ENCODE measurements around the gene FJX1.

The FJX1 gene

DNA sequence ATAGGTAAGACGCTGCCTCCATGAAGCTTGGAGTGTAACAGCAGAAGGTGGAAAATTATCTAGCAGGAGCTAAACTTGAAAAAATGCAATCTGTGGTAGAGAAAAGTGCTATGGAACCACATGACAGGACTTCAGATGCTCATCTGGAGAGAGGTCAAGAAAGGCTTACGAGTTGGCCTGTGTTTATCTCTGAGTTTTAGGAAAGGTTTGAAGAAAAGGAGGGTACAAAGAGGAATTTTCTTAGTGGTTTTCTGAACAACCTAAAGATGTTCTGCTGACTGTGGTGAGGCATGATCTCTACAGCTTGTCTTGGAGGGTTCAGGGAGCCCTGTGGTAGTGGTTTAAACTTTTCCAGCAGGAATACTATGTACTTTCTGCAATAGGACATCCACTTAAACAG is 8.2 kb downstream of the FJX1 start:
- H3K4me3 ChIP-seq (ENCODE audit: low read length) = no peak overlapping the region
- DNase-seq (ENCODE audit: low read depth) = no peak
- TF ChIP-seq, protein P1, sequence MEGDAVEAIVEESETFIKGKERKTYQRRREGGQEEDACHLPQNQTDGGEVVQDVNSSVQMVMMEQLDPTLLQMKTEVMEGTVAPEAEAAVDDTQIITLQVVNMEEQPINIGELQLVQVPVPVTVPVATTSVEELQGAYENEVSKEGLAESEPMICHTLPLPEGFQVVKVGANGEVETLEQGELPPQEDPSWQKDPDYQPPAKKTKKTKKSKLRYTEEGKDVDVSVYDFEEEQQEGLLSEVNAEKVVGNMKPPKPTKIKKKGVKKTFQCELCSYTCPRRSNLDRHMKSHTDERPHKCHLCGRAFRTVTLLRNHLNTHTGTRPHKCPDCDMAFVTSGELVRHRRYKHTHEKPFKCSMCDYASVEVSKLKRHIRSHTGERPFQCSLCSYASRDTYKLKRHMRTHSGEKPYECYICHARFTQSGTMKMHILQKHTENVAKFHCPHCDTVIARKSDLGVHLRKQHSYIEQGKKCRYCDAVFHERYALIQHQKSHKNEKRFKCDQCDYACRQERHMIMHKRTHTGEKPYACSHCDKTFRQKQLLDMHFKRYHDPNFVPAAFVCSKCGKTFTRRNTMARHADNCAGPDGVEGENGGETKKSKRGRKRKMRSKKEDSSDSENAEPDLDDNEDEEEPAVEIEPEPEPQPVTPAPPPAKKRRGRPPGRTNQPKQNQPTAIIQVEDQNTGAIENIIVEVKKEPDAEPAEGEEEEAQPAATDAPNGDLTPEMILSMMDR (conservative IDR thresholded peaks at IDR 0.05; ENCODE audit: low read length) = no peak

DNA sequence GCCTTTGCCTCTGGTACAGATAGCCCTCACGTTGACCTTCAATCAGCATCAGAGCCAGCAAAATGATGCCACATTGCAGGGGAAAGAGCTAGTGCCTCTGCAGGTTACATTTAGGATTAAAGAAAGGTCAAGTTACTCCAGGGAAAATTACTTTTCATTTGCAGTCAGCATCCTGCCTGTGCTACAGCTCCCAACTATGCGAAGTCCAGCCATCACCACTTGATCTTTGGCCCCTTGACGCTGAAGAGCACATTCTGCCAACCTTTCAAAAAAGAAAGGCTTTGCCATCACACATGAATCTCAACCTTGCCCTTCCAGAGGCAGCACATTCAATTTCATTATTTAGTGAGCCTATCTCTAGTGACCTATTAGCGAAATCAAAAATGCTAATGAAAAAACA is 11.3 kb downstream of the FJX1 start:
- no peak for DNase-seq (ENCODE audit: low read depth)
- TF ChIP-seq, protein P1 (conservative IDR thresholded peaks at IDR 0.05; ENCODE audit: low read length) = no peak
- H3K4me3 ChIP-seq (ENCODE audit: low read length) = no peak overlapping the region

DNA sequence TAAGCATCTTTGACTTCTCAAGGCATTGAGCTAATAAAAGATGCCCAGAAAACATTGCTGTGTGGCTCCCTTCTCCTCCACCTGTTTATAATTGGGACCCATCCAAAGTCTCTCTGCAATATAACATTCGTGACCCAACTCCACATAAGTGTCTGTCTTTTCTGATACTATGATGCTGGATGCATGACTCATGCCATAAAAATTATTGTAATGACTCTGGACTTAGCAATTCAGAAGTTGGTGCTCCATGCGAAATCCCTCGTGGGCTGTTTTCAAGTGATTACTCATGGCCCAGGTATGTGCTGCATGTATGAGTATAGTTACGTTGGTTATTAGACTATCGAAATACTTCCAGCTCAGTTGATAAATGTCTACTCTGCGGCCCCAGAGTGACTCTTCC is 11.7 kb downstream of the FJX1 start:
- TF ChIP-seq, protein P1 (conservative IDR thresholded peaks at IDR 0.05; ENCODE audit: low read length) = no peak
- H3K4me3 ChIP-seq (ENCODE audit: low read length) = no peak overlapping the region
- peak; percentile 99 for DNase-seq (ENCODE audit: low read depth)

DNA sequence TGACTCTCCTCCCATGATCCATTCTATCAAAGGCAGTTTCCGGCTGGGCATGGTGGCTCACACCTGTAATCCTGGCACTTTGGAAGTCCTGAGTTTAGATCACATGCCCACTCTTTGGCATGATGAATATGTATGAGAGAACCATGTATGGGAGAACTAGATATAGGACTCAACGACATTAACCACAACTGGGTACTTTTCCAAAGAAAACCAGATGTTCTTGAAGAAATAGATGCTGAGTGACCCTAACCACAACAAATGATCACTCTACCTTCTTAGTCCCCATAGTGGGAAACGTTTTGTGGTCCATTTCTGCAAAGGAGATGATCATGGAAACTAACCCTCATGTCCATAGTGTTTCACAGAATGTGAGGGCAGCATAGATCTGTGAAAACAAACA is 13.6 kb downstream of the FJX1 start:
- TF ChIP-seq, protein P1 (conservative IDR thresholded peaks at IDR 0.05; ENCODE audit: low read length) = no peak
- DNase-seq (ENCODE audit: low read depth) = peak; percentile 27
- H3K4me3 ChIP-seq (ENCODE audit: low read length) = no peak overlapping the region

DNA sequence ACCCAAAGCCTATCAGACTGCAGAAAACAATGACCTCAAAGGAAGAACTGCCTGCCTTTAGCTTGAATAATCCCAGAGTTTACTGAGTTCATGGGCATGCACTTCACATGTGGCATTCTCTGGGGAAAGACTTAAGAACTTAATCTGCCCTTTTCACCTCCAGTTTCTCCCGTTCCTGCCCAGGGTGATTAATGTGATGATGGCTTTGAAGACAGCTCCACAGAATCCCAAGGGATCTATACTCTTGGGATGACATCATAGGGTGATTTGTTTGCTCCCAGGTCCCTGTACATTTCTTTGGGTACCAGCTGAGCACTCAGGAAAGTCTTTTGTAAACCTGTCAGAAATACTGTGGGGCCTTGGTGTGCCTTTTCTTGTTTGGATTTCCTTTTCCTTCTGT is 14.0 kb downstream of the FJX1 start:
- TF ChIP-seq, protein P1 (conservative IDR thresholded peaks at IDR 0.05; ENCODE audit: low read length) = no peak
- H3K4me3 ChIP-seq (ENCODE audit: low read length) = no peak overlapping the region
- peak; percentile 80 for DNase-seq (ENCODE audit: low read depth)

DNA sequence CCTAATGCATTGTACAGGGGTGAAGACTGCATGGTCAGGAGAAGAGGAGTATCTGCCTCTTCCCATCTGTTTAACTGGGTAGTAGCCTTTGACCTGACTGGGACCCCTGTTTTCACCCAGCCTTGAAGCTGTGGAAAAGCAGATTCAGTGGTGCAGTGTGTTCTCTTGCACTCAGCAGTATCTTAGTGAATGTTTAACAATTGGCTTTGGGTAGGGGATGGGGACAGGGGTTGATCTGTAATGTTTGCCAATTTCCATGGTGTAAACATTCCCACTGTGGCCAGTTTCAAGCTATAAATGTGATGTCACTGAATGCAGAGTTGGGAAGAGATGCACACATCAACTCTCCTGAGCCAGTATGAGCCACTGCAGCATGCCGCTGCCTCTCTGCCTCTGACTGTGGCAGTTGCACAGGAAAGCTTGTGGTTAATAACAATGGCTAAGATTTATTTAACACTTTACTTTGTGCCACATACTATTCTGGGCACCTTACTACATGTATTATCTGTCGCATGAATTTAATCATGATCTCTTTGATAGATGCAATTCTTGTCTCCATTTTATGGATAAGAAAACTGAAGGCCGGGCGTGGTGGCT is 15.7 kb downstream of the FJX1 start:
- TF ChIP-seq, protein P1 (conservative IDR thresholded peaks at IDR 0.05; ENCODE audit: low read length) = no peak
- no peak overlapping the region for H3K4me3 ChIP-seq (ENCODE audit: low read length)
- no peak for DNase-seq (ENCODE audit: low read depth)

DNA sequence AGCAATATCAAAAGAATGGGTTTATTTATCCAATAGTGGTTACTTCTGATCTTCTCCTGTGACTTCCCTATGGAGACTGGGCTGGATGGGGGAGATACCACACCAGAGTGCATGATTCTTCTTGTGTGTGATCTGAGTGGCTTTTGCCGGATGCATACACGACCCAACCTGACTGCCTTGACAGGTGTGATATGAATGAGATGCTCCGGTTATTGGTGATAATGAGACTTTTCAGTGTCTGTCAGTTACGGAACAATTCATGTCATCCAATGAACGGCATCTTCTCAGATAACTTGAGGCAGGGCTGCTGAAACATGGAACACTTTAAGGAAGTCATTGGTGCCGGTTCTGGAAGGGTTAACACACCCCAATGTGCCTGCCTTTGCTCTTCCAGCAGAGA is 17.7 kb downstream of the FJX1 start:
- no peak for DNase-seq (ENCODE audit: low read depth)
- TF ChIP-seq, protein P1 (conservative IDR thresholded peaks at IDR 0.05; ENCODE audit: low read length) = no peak
- no peak overlapping the region for H3K4me3 ChIP-seq (ENCODE audit: low read length)

Measured in AG10803 (cell line).